Left lobe of liver (tissue), 2 donors: ENCODE measurements around the gene ATP5F1C. TPM values are rescaled to one million over a fixed set of nuclear protein-coding genes. Genes with fewer than 3 reads are reported as not detected.

ENCODE experiments used
- ATAC-seq: fragments of 200-7000 bp; cut with Tn5 transposase; one replicate; pipeline ENCODE4 v1.9.1; 2020; ENCODE audit warnings: mild to moderate bottlenecking, moderate library complexity
- DNase-seq: peaks from one replicate; pipeline ENCODE4 v3.0.0-alpha.2; 2020; ENCODE audit warnings: low spot score
- total RNA-seq: library from RNA; stranded (reverse); gene quantifications from one replicate; pipeline ENCODE4 v1.2.1, GENCODE V29; 2021
- donor health status: DM: no; HTN: no; CAD: no; lungs with moderate emphysema.
- donor health status: DM: no; HTN: yes; CAD: no.

The ATP5F1C gene
- total RNA-seq, 1 donor from 2014 or later, result 168 TPM

- DNase-seq (no peak), ATAC-seq (no peak)
These were observed 48.6 kb downstream of the ATP5F1C start for GRCh38 chr10:7836571-7836970.

- DNase-seq (no peak), ATAC-seq (no peak)
These were observed 58.6 kb downstream of the ATP5F1C start for GRCh38 chr10:7846591-7846990.

GRCh38 chr10:7853226-7853842 is 65.4 kb downstream of the ATP5F1C start:
- DNase-seq, result no peak
- ATAC-seq, result peak; percentile 45

GRCh38 chr10:7853890-7854289 is 65.9 kb downstream of the ATP5F1C start:
- ATAC-seq (peak; percentile 92), DNase-seq (no peak)

GRCh38 chr10:7855205-7855604 is 67.2 kb downstream of the ATP5F1C start:
- DNase-seq (no peak), ATAC-seq (no peak)

- no peak for ATAC-seq
These were observed 68.7 kb downstream of the ATP5F1C start for GRCh38 chr10:7856678-7857077.

GRCh38 chr10:7857262-7857661 is 69.3 kb downstream of the ATP5F1C start:
- no peak for ATAC-seq
- no peak for DNase-seq

More at GRCh38 chr10:7856678-7857077, 68.7 kb downstream of the ATP5F1C start:
- DNase-seq, result no peak

Other genes with a start within 250 kb of the ATP5F1C start
- gene ITIH5, start 121.2 kb upstream of the ATP5F1C start, total RNA-seq, result 0.30 TPM
- 471 TPM for gene ITIH2, start 84.9 kb upstream of the ATP5F1C start, total RNA-seq
- gene KIN, start 184 bp upstream of the ATP5F1C start, total RNA-seq, result 2.6 TPM
- 3.1 TPM for gene TAF3, start 30.3 kb downstream of the ATP5F1C start, total RNA-seq